Omental fat pad (tissue), 4 donors: Measurements from ENCODE around the gene SNRPE. TPM values are rescaled to one million over a fixed set of nuclear protein-coding genes. Genes with fewer than 3 reads are reported as not detected.

Source experiments
- ATAC-seq: fragments of 150-250 bp; one replicate; pipeline ENCODE4 v1.9.1; 2016; ENCODE audit warnings: mild to moderate bottlenecking, moderate library complexity; ENCODE audit not compliant: low FRiP score
- DNase-seq: peaks from one replicate; pipeline ENCODE4 v3.0.0-alpha.2; 2019; ENCODE audit warnings: low spot score
- total RNA-seq, 4 donors: library from RNA; depleted of rRNA; stranded (reverse); fragments of >200 nt; gene quantifications; one replicate each; pipeline ENCODE4 v1.1.0, GENCODE V29; 2016
- TF ChIP-seq, protein P1 (sequence below), 3 donors: fragments of 450-650 bp; IDR thresholded peaks; one replicate each; pipeline ENCODE4 v1.5.1; 2016 to 2017; ENCODE audit warnings: antibody characterized with exemption in 3 of 3, mild to moderate bottlenecking in 3 of 3, moderate library complexity in 2 of 3

The SNRPE gene
- total RNA-seq, 4 donors from 2014 or later = 26.3 to 53.7 (median 42.5) TPM

DNA sequence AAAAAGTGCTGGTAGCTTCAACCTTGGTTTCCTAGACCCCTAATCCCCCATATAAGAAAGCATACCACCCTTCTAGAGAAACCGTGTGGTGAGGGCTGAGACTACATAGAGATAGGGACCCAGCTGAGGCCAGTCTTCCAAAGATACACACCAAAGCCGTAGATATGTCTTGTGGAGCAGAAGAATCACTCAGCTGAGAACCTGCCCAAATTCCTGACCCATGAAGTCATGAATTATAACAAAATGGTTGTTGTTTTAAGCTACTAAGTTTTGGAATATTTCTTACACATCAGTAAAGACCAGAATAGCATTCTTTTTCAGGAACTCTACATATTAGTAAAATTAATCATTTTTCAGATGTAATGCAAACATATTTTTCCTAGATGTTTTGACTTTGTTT, 3.3 kb upstream of the SNRPE start:
- TF ChIP-seq, protein P1, sequence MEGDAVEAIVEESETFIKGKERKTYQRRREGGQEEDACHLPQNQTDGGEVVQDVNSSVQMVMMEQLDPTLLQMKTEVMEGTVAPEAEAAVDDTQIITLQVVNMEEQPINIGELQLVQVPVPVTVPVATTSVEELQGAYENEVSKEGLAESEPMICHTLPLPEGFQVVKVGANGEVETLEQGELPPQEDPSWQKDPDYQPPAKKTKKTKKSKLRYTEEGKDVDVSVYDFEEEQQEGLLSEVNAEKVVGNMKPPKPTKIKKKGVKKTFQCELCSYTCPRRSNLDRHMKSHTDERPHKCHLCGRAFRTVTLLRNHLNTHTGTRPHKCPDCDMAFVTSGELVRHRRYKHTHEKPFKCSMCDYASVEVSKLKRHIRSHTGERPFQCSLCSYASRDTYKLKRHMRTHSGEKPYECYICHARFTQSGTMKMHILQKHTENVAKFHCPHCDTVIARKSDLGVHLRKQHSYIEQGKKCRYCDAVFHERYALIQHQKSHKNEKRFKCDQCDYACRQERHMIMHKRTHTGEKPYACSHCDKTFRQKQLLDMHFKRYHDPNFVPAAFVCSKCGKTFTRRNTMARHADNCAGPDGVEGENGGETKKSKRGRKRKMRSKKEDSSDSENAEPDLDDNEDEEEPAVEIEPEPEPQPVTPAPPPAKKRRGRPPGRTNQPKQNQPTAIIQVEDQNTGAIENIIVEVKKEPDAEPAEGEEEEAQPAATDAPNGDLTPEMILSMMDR (IDR thresholded peaks at IDR 0.05) = no peak
- ATAC-seq = no peak
- DNase-seq = no peak

DNA sequence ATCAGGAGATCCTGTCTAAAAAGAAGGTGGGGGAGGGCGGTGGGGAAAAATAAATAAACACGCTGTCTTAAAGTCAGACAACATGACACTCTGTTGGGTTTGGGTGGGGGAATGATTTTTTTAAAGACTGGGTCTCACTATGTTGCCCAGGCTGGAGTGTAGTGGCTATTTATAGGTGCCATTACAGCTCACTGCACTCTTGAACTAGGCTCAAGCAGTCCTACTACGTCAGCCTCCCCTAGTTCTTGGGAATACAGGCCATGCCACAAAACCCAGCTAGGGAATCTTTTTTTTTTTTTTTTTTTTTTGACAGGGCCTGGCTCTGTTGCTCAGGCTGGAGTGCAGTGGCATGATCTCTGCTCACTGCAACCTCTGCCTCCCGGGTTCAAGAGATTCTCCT, 2.4 kb upstream of the SNRPE start:
- ATAC-seq (no peak), DNase-seq (no peak)

DNA sequence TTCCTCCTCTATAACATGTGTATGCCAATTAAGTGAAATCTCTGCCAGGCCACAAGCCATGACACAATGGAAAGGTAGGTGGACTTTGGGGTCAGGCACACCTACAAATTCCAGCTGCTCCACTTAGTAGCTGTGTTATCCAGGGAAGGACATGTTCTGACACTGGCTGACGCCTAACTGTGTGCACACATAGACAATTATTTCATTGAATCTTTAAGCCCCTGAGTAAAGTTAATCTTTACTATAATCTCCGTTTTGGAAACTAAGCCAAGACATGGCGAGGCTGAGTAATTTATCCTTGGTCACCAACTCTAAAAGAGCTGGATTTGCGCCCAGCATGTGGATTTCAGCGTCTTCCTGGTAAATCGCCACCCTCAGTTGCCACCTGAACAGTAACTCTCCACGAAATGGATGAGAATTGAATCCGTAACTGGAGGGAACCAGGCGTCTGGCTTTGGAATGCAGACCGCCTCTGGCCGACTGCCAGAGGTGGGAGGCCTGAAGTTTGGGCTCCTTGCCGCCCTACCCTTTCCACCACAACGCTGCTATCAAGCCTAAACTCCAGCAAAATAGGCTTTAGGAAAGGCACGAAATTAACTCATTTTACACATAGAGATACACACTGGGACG, 888 bp upstream of the SNRPE start:
- ATAC-seq (no peak), DNase-seq (no peak)
- TF ChIP-seq, protein P1 (IDR thresholded peaks at IDR 0.05) = no peak

More for the DNA sequence above, 2.4 kb upstream of the SNRPE start:
- TF ChIP-seq, protein P1 (IDR thresholded peaks at IDR 0.05) = no peak

DNA sequence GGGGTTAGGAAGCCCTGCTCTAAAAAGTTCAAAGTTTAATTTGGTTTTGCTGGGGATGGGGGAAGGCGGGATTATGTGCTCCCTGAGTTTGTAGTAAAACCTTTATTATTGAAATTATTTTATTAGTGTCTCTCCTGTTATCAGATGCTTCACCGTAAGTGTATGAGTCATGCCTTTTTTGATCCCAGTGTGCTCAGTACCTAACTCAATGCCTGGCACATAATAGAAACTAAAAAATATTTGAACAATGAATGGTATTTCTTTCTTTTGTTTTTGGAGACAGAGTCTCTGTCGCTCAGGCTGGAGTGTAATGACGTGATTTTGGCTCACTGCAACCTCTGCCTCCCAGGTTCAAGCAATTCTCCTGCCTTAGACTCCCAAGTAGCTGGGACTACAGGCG, 6.4 kb downstream of the SNRPE start:
- DNase-seq (no peak), ATAC-seq (no peak)
- TF ChIP-seq, protein P1 (IDR thresholded peaks at IDR 0.05) = no peak

DNA sequence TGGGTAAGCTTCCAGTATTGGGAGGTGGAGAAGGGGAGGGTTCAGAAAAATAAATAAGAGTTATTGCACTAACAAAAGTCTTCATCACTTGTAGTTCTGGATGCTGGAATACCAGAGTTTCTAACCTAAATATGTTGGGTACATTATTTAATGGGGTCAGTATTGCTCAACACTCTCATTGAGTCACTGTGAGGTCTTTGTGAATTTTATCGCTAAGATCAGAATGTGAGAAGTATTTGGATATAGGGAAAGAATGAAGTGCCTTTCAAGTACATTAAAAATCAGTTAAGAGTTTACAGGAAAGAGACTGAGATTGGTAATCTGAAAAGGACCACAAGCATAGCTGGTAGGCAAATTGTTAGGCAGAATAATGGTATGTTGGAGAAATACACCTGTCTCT, 8.8 kb downstream of the SNRPE start:
- ATAC-seq = no peak
- TF ChIP-seq, protein P1 (IDR thresholded peaks at IDR 0.05) = no peak
- DNase-seq = no peak

DNA sequence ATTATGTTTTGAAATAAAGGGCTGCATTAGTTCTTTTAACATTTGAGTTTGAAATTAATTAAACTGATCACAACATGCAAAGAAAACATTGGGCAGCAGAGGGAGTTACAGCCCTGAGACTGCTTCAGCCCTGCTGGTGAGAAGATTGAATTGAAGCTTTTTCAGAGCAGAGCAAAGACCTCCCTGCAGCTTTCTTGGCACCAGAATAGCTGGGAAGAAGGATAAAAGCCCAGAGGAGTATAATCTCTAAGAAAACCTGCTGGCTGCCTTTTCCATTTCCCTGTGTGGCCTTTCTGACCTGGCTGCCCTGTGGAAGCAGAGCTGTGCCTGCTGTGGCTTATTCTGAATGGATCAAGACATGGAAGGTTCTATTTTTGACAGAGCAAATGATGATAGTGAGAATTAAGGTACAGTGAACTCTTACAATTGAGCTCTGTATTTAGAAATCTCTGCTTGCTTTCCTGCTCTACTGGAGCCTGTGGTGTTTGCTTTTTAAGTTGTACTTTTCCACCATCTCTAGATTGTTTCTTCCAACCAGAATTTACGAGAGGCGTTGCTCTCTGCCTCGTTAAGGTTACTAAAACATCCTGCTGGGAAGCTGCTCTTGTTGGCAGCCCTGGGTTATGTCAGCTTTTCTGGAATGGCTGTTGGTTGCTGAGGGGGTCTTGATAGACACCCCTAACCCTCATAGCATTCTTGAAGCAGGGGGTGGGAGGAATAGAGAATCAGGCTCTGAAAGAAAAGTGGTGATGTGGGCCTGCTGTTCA, 9.9 kb downstream of the SNRPE start:
- DNase-seq (no peak), ATAC-seq (peak; percentile 78)
- TF ChIP-seq, protein P1 (IDR thresholded peaks at IDR 0.05) = peak in 1 of 3 donors; percentile 82

DNA sequence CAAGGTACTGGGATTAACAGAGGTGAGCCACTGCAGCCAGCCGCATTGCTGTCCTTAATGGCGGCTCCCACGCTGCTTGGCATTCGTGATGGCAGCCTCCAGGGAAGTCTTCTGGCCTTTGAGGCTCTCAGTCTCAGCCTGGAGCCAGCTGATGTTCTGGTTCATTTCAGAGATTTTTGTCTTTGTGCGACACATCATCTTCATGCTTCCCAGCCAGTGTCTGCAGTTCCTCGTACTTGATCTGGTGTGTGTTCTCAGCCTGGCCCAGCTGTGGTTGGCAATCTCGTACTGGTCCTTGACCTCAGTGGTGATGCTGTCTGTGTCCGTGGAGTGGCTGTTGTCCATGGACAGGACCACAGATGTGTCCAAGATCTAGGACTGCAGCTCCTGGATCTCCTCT, 11.7 kb downstream of the SNRPE start:
- DNase-seq = no peak
- no peak for ATAC-seq

More for the DNA sequence above, 11.7 kb downstream of the SNRPE start:
- TF ChIP-seq, protein P1 (IDR thresholded peaks at IDR 0.05) = no peak
